Activated CD4-positive, alpha-beta T cell treated with anti-CD3 and anti-CD28 coated beads, Interleukin-2, amount 10 ng/mL, durations not matched to agents 24 days and 14 days (primary cell): ENCODE data around the gene MUC6. TPM values are rescaled to one million over a fixed set of nuclear protein-coding genes. Genes with fewer than 3 reads are reported as not detected.

Experiments used
- DNase-seq: peaks from one replicate; pipeline ENCODE4 v3.0.0; 2022
- H3K27ac Mint-ChIP-seq: one replicate; pipeline ENCODE4 v1.8.0; 2022; ENCODE audit warnings: mild to moderate bottlenecking, mixed read lengths
- H3K27me3 Mint-ChIP-seq: one replicate; pipeline ENCODE4 v1.8.0; 2022; ENCODE audit warnings: mixed read lengths
- H3K36me3 Mint-ChIP-seq: one replicate; pipeline ENCODE4 v1.8.0; 2022; ENCODE audit warnings: low read depth, mild to moderate bottlenecking, mixed read lengths
- H3K4me1 Mint-ChIP-seq: one replicate; pipeline ENCODE4 v1.8.0; 2021; ENCODE audit warnings: mixed read lengths
- H3K4me3 Mint-ChIP-seq: one replicate; pipeline ENCODE4 v1.8.0; 2022; ENCODE audit warnings: mild to moderate bottlenecking, moderate library complexity, mixed read lengths
- H3K9me3 Mint-ChIP-seq: one replicate; pipeline ENCODE4 v1.8.0; 2021; ENCODE audit warnings: mixed read lengths
- intact Hi-C: fragments of 100-400 bp; cut with micrococcal nuclease; formaldehyde crosslinking; loops from one replicate; pipeline ENCODE4 v1.15.1; 2023
- total RNA-seq: library from RNA; stranded (reverse); gene quantifications from 2 replicates; pipeline ENCODE4 v1.2.3, GENCODE V29; 2022

The MUC6 gene
- total RNA-seq, 1 donor from 2014 or later, result not detected

DNA sequence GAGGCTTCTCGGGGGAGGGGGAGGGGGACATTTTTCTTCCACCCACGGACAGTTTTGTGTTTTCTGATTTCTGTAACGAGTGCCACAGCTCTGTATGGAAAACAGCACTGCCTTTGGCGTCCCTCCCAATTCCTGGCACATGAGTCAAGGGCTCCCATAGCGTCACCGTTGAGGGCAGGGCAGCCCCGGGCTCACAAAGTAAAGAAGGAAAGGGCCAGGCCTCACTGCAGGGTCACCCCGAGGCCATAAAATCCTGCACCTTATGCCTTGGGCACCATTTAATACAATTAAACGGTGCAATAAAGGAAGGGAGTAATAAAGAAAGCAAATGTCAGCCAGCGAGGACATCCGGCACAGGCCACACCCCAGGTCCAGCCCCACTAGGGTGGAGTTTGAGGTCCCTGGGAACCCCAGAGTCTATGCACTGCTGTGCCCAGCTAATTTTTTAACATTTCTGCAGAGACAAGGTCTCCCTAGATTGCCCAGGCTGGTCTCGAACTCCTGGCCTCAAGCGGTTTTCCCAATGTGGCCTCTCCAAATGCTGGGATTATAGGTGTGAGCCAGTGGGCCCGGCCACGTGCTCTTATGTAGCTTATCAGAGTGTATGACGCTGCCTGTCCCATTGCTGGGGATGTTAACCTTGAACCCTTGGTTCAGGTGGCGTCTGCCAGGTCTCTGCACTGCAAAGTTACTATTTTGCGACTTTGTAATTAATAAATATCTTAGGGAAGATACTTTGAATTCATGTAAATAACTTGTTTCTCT is 24.5 kb upstream of the MUC6 start:
- H3K27me3 Mint-ChIP-seq, result peaks cover 13% of the 10 kb centered on the region
- intact Hi-C loops, result no loop called here

DNA sequence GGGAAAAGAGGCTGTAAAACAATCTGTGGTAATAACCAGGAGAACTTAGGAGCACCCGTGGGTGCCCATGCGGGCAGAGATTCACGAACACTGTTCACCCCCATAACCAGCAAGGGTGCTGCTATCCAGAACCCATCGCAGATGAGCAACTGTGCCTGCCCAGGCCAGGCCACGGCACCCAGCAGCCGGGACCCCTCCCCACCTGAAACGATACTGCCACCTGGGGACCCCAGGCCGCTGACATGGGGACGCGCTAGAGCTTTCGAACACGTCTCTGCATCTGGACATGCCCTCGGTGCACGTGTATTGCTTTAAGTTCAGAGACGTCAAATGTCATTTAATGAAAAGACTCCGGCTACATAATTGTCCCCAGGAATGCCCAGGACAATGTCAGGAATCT is 23.9 kb upstream of the MUC6 start:
- no peak for DNase-seq
- intact Hi-C loops, result no loop called here
- H3K27me3 Mint-ChIP-seq, result peaks cover 9% of the 10 kb centered on the region
- no peaks in the 10 kb centered on the region for H3K36me3 Mint-ChIP-seq
- H3K4me1 Mint-ChIP-seq, result no peaks in the 10 kb centered on the region
- no peak overlapping the region for H3K27ac Mint-ChIP-seq
- H3K4me3 Mint-ChIP-seq, result no peak overlapping the region
- peaks cover 9% of the 10 kb centered on the region for H3K9me3 Mint-ChIP-seq

More for the DNA sequence above, 24.5 kb upstream of the MUC6 start:
- no peak for DNase-seq
- H3K4me3 Mint-ChIP-seq, result no peak overlapping the region
- H3K9me3 Mint-ChIP-seq, result peaks cover 9% of the 10 kb centered on the region
- no peaks in the 10 kb centered on the region for H3K36me3 Mint-ChIP-seq
- H3K27ac Mint-ChIP-seq, result no peak overlapping the region
- H3K4me1 Mint-ChIP-seq, result no peaks in the 10 kb centered on the region

GRCh38 chr11:1059759-1060158 is 23.2 kb upstream of the MUC6 start:
- Mint-ChIP-seq H3K27me3 (peaks cover 9% of the 10 kb centered on the region), H3K4me1 (no peaks in the 10 kb centered on the region), H3K9me3 (peaks cover 9% of the 10 kb centered on the region), H3K4me3 (no peak overlapping the region), H3K27ac (no peak overlapping the region), H3K36me3 (no peaks in the 10 kb centered on the region)
- intact Hi-C loops, result no loop called here
- no peak for DNase-seq

GRCh38 chr11:1057806-1058205 is 21.3 kb upstream of the MUC6 start:
- no peaks in the 10 kb centered on the region for H3K4me1 Mint-ChIP-seq
- peaks cover 9% of the 10 kb centered on the region for H3K9me3 Mint-ChIP-seq
- DNase-seq, result no peak
- no peak overlapping the region for H3K4me3 Mint-ChIP-seq
- H3K27ac Mint-ChIP-seq, result no peak overlapping the region
- intact Hi-C loops, result no loop called here
- peaks cover 3% of the 10 kb centered on the region for H3K27me3 Mint-ChIP-seq
- H3K36me3 Mint-ChIP-seq, result no peaks in the 10 kb centered on the region

- intact Hi-C loops, result no loop called here
- no peak overlapping the region for H3K27ac Mint-ChIP-seq
- H3K27me3 Mint-ChIP-seq, result no peaks in the 10 kb centered on the region
- DNase-seq, result no peak
- H3K9me3 Mint-ChIP-seq, result no peaks in the 10 kb centered on the region
- H3K4me3 Mint-ChIP-seq, result no peak overlapping the region
- no peaks in the 10 kb centered on the region for H3K4me1 Mint-ChIP-seq
- H3K36me3 Mint-ChIP-seq, result no peaks in the 10 kb centered on the region
Measured at GRCh38 chr11:1055990-1056771, 19.7 kb upstream of the MUC6 start.

GRCh38 chr11:1055109-1055703 is 18.7 kb upstream of the MUC6 start:
- DNase-seq, result no peak
- Mint-ChIP-seq H3K9me3 (no peaks in the 10 kb centered on the region), H3K36me3 (no peaks in the 10 kb centered on the region), H3K4me1 (peaks cover 2% of the 10 kb centered on the region), H3K4me3 (no peak overlapping the region), H3K27me3 (no peaks in the 10 kb centered on the region), H3K27ac (no peak overlapping the region)
- intact Hi-C loops, result no loop called here

DNA sequence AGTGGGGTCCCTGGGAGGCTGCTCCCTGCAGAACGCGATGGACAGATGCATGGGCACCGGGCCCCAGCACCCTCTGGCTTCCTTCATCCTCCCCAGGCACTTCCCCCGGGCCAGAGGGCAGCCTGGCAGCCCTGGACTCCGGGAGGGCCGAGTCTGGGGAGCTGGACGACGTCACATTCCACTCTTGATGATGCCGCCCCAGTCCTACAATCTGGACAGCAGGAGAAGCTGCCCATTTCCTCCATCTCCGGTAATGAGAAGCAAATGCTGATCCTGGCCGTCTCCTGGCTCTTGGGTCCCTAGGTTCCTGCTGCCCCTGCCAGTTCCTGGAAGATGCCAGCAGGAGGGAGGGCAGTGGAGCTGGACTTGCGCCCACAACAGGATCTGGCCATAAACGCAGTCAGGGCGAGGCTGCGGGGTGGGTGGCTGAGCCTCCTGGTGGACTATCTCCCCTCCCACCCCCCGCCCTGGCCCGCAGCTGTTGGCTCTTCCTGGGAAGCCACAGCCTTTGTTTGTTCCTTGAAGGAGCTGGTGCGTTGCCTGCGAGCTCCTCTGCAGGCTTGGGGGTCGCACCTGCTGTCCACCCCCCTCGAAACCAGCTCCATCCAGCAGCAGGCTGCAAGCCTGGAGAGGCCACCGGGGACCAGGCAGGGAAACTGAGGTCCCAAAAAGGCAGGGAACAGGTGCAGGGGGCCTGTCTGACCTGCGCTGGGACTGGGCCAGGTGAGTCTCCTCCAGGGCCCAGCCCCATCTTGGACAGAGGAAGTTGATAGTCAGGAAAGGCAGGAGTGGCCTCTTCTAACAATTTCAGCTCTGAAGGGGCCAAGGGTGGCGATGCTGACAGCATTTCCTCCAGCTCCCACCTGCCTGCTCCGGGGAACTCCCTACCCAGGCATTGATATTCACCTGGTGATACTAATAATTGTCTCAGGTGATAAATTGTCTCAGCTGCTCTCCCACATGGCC is 17.9 kb upstream of the MUC6 start:
- H3K4me3 Mint-ChIP-seq, result no peak overlapping the region
- H3K9me3 Mint-ChIP-seq, result no peaks in the 10 kb centered on the region
- intact Hi-C loops, result no loop called here
- no peak overlapping the region for H3K27ac Mint-ChIP-seq
- H3K36me3 Mint-ChIP-seq, result no peaks in the 10 kb centered on the region
- DNase-seq, result no peak
- H3K27me3 Mint-ChIP-seq, result no peaks in the 10 kb centered on the region
- peaks cover 2% of the 10 kb centered on the region for H3K4me1 Mint-ChIP-seq

DNA sequence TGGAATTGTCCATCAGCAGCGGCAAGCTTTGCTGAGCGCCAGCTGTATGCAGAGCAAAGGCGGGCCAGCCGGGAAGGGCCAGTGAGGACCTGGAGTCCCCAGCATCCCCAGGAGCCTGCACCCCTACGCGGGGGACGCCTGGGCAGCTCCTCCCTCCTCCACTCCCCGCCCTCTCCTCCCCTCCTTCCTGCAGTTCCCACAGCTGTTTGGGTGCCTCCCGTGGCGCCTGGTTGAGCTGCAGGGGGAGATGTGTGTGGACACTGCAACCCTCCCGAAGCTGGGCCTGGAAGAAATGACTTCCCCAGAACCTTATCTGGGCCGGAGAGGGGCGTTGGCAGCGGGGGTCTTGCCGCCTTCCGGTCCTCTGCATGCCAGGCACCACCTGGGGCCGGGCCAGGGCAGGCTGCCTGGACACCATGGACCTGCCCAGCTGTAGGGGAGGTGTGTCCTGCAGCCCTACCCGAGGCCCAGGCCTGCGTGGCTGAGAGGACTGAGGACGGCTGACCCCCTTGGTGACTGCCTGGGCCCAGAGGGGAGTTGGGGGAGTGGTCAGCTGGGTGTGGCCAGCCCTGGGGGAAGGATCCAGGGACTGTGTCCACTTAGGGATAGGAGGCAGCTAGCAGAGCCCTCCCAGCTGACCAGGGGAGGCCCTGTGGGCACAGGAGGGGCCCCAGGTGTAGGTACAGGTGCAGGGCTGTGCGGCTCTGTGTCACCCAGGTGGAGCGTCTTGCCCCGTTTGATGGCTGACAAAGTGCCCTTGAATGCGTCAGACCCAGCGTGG is 16.8 kb upstream of the MUC6 start:
- no peaks in the 10 kb centered on the region for H3K36me3 Mint-ChIP-seq
- H3K4me1 Mint-ChIP-seq, result peaks cover 2% of the 10 kb centered on the region
- H3K9me3 Mint-ChIP-seq, result no peaks in the 10 kb centered on the region
- intact Hi-C loops, result no loop called here
- H3K4me3 Mint-ChIP-seq, result no peak overlapping the region
- peaks cover 2% of the 10 kb centered on the region for H3K27me3 Mint-ChIP-seq
- H3K27ac Mint-ChIP-seq, result no peak overlapping the region
- no peak for DNase-seq

DNA sequence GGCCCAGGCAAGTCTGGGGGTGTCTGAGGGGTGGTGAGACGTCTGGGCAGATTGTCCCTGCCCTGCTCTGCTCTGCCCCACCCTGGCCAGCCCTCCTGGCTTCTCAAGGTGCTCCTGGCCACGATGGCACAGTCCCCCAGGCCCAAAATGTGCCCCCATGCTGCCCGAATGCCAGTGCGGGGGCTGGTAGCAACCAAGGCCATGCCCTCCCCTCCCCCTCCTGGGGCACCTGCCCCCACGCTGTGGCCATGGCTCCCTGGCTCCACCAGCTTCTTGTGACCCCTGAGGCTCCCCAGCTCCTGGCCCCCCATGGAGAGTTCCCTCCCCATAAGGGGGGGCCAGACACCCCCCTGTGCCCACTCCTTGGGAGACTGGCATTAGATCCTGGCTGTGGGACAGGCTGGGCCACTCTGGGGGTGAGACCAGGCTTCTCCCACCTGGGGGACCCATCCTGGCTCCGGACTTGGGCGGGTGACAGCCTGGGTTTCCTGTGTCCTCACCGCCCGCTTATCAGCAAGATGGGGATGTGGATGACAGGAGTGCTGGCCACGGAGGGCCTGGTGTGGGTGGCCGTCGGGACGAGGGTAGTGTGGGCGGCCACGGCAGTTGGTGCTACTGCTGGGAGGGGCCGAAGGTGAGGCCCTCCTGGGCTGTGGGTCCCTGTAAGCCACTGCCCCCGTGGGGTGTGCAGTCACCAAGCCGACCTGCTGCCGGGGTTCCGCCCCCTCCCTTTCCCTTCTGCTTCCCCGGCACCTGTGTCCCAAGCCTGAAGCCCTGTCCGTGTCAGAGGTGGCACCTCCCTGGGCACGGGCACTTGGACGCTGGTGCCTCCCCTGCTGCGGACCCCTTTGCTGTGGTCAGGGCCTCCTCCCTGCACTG is 15.9 kb upstream of the MUC6 start:
- no peaks in the 10 kb centered on the region for H3K36me3 Mint-ChIP-seq
- H3K27me3 Mint-ChIP-seq, result peaks cover 2% of the 10 kb centered on the region
- peaks cover 2% of the 10 kb centered on the region for H3K4me1 Mint-ChIP-seq
- no peak for DNase-seq
- intact Hi-C loops, result no loop called here
- no peaks in the 10 kb centered on the region for H3K9me3 Mint-ChIP-seq
- no peak overlapping the region for H3K27ac Mint-ChIP-seq
- H3K4me3 Mint-ChIP-seq, result no peak overlapping the region

DNA sequence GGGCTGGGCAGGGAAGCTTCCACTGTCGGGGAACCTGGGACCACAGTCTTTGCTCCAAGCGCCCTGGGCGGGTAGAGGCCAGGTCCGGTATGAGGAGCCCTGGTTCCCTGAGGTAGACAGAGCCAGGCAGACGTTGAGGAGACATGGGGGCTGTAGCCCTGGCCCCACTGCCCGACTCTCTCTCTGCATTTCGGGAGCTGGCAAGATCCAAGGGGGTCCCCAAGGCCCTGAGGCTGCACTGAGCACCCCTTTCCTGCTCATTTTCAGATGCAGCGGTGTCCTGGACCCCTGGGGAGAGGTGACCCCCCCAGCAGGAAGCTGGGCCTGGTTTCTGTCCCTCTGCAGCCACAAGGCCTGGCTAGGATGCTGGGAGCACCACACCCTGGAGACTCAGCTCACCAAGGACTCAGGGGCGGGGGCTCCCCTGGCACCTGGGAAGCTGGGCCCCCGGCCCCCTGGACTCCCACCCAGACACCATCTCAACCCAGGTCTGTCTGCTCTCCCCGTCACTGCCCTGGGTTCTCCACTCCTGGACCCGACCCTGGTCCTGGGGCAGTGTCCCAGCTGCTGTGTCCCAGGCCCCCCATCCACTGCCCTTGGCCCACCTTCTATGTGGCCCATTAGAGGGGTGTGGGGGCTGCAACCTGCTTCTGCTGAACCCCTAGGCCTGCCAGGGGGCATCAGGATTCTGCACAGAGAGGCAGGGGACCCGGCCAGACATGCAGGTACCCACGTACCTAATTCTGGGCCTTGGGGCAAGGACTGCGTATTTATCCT is 15.0 kb upstream of the MUC6 start:
- H3K4me1 Mint-ChIP-seq, result peaks cover 2% of the 10 kb centered on the region
- H3K36me3 Mint-ChIP-seq, result no peaks in the 10 kb centered on the region
- no peak overlapping the region for H3K4me3 Mint-ChIP-seq
- no peak overlapping the region for H3K27ac Mint-ChIP-seq
- H3K27me3 Mint-ChIP-seq, result peaks cover 2% of the 10 kb centered on the region
- intact Hi-C loops, result loop anchor here (1.0 to 2.0 kb wide), 2 partner anchors 127 to 203 kb away; partner anchors contain the start of gene AP2A2
- DNase-seq, result no peak
- no peaks in the 10 kb centered on the region for H3K9me3 Mint-ChIP-seq

GRCh38 chr11:1050581-1051355 is 14.2 kb upstream of the MUC6 start:
- peak; percentile 93 for DNase-seq
- Mint-ChIP-seq H3K36me3 (no peaks in the 10 kb centered on the region), H3K9me3 (no peaks in the 10 kb centered on the region), H3K27ac (no peak overlapping the region), H3K4me3 (no peak overlapping the region), H3K4me1 (peaks cover 2% of the 10 kb centered on the region), H3K27me3 (peaks cover 2% of the 10 kb centered on the region)
- intact Hi-C loops, result loop anchor here (1.0 to 2.0 kb wide), 2 partner anchors 126 to 202 kb away; partner anchors contain the start of gene AP2A2
